IMR-90 (cell line): Measurements from ENCODE around the gene PROB1. TPM values are rescaled to one million over a fixed set of nuclear protein-coding genes. Genes with fewer than 3 reads are reported as not detected.
"Not testable (repeated sequence)": the region's sequence is repeated elsewhere in the genome, so short reads cannot be mapped to it uniquely, and the experiment has no call there.

Source experiments
- ATAC-seq: fragments of 200-7000 bp; cut with Tn5 transposase; 2 replicates; pipeline ENCODE4 v1.9.1; 2020; ENCODE audit warnings: low read depth, mild to moderate bottlenecking, moderate library complexity
- BruUV-seq: library from RNA; stranded (reverse); fragments of 400-500 nt; replicated peaks from 2 replicates; lab custom pipeline; 2021; lab: Mats Ljungman, UMichigan
- CTCF ChIA-PET: fragments of 300-600 bp; formaldehyde crosslinking; extraction: SDS; loops from one replicate; lab custom pipeline; 2021; ENCODE audit warnings: antibody characterized with exemption; lab: Yijun Ruan, JAX
- POLR2A ChIA-PET: fragments of 300-600 bp; sonication (Branson Sonifier 250); formaldehyde crosslinking; loops from one replicate; lab custom pipeline; 2022; ENCODE audit warnings: antibody characterized with exemption; ENCODE audit not compliant: unreplicated experiment; lab: Charles Lee
- DNase-seq: peaks from one replicate; pipeline ENCODE4 v3.0.0; 2013
- H2AFZ ChIP-seq: replicated peaks from 2 replicates; pipeline ENCODE3; 2013; ENCODE audit warnings: low read length, mild to moderate bottlenecking; ENCODE audit not compliant: poor library complexity
- H2AK5ac ChIP-seq: 2 replicates; pipeline ENCODE4 v1.6.1; 2013; ENCODE audit warnings: low read depth, low read length, inconsistent platforms
- H2AK9ac ChIP-seq: replicated peaks from 2 replicates; pipeline ENCODE3; 2013; ENCODE audit warnings: mild to moderate bottlenecking, low read depth, low read length, moderate library complexity; ENCODE audit not compliant: poor library complexity
- H2BK120ac ChIP-seq: 2 replicates; pipeline ENCODE4 v1.6.1; 2013; ENCODE audit warnings: low read depth, low read length, inconsistent platforms
- H2BK15ac ChIP-seq: 3 replicates; pipeline ENCODE4 v1.6.1; 2013; ENCODE audit warnings: low read depth, low read length, inconsistent platforms
- H2BK20ac ChIP-seq: 2 replicates; pipeline ENCODE4 v1.6.1; 2013; ENCODE audit warnings: low read depth, mild to moderate bottlenecking, inconsistent platforms, low read length, moderate library complexity
- H2BK5ac ChIP-seq: 2 replicates; pipeline ENCODE4 v1.6.1; 2013; ENCODE audit warnings: mild to moderate bottlenecking, low read depth, low read length, inconsistent platforms; ENCODE audit not compliant: poor library complexity, severe bottlenecking
- H3K14ac ChIP-seq: replicated peaks from 2 replicates; pipeline ENCODE4 v1.6.1; 2013; ENCODE audit warnings: low read depth, low read length, inconsistent platforms
- H3K18ac ChIP-seq: 2 replicates; pipeline ENCODE4 v1.6.1; 2013; ENCODE audit warnings: low read depth, low read length, control low read depth
- H3K23ac ChIP-seq: 2 replicates; pipeline ENCODE4 v1.6.1; 2013; ENCODE audit warnings: low read depth, low read length, inconsistent platforms
- H3K27ac ChIP-seq: 2 replicates; pipeline ENCODE4 v1.5.1; 2013; ENCODE audit warnings: mild to moderate bottlenecking, control low read depth, low read length; ENCODE audit not compliant: insufficient read depth
- H3K27me3 ChIP-seq: 2 replicates; pipeline ENCODE4 v1.6.1; 2013; ENCODE audit warnings: low read length; ENCODE audit not compliant: control insufficient read depth, insufficient read depth
- H3K36me3 ChIP-seq: 2 replicates; pipeline ENCODE4 v1.6.1; 2013; ENCODE audit warnings: low read length, mixed read lengths; ENCODE audit not compliant: control insufficient read depth, insufficient read depth
- H3K4ac ChIP-seq: 2 replicates; pipeline ENCODE4 v1.6.1; 2013; ENCODE audit warnings: low read depth, low read length, inconsistent platforms
- H3K4me1 ChIP-seq: 2 replicates; pipeline ENCODE4 v1.6.1; 2013; ENCODE audit warnings: low read length, mixed read lengths; ENCODE audit not compliant: control insufficient read depth, insufficient read depth
- H3K4me2 ChIP-seq: 2 replicates; pipeline ENCODE4 v1.6.1; 2013; ENCODE audit warnings: low read depth, mild to moderate bottlenecking, control low read depth, low read length, moderate library complexity
- H3K4me3 ChIP-seq: 2 replicates; pipeline ENCODE4 v1.5.1; 2013; ENCODE audit warnings: low read depth, mild to moderate bottlenecking, control low read depth, low read length, moderate library complexity; ENCODE audit not compliant: insufficient read depth
- H3K56ac ChIP-seq: 2 replicates; pipeline ENCODE4 v1.6.1; 2013; ENCODE audit warnings: low read length, inconsistent platforms; ENCODE audit not compliant: insufficient read depth; ENCODE audit errors: extremely low read depth
- H3K79me1 ChIP-seq, 2 experiments: 2 replicates each; pipeline ENCODE4 v1.6.1; 2013; ENCODE audit warnings: low read length in 2 of 2, inconsistent platforms in 1 of 2, low read depth in 1 of 2
- H3K9ac ChIP-seq: 2 replicates; pipeline ENCODE4 v1.6.1; 2013; ENCODE audit warnings: low read depth, low read length, control low read depth
- H3K9me1 ChIP-seq: 2 replicates; pipeline ENCODE4 v1.6.1; 2013; ENCODE audit warnings: low read length, inconsistent platforms; ENCODE audit not compliant: insufficient read depth
- H3K9me3 ChIP-seq: 2 replicates; pipeline ENCODE4 v1.6.1; 2013; ENCODE audit warnings: low read length; ENCODE audit not compliant: control insufficient read depth, insufficient read depth
- H4K20me1 ChIP-seq: 2 replicates; pipeline ENCODE4 v1.6.1; 2013; ENCODE audit warnings: low read length, inconsistent platforms; ENCODE audit not compliant: insufficient read depth
- H4K5ac ChIP-seq: 2 replicates; pipeline ENCODE4 v1.6.1; 2013; ENCODE audit warnings: mild to moderate bottlenecking, low read depth, low read length, control low read depth
- H4K8ac ChIP-seq, 2 experiments: 2 replicates each; pipeline ENCODE4 v1.6.1; 2013; ENCODE audit warnings: low read depth in 2 of 2, low read length in 2 of 2, control low read depth in 1 of 2, inconsistent platforms in 1 of 2
- H4K91ac ChIP-seq: 2 replicates; pipeline ENCODE4 v1.6.1; 2013; ENCODE audit warnings: low read depth, low read length, inconsistent platforms; ENCODE audit not compliant: insufficient read depth
- RCOR1 ChIP-seq: IDR thresholded peaks from 2 replicates; pipeline ENCODE4 v1.6.1; 2012; ENCODE audit warnings: mild to moderate bottlenecking, low read length, improper control_type of control experiment; ENCODE audit not compliant: insufficient replicate concordance
- SMC3 ChIP-seq: fragments of 150-350 bp; IDR thresholded peaks from 2 replicates; pipeline ENCODE4 v1.6.1; 2016; ENCODE audit warnings: low read depth, mild to moderate bottlenecking, antibody characterized with exemption, low read length, moderate library complexity
- WGBS, 2 experiments: methylation state at CpG; one replicate each; pipeline versions ENCODE4 v1.1.5 to v1.1.7; 2013; ENCODE audit warnings: missing lambda C conversion rate in 2 of 2; ENCODE audit not compliant: insufficient read length in 1 of 2; ENCODE audit errors: extremely low coverage in 2 of 2; 5-methylcytosine and 5-hydroxymethylcytosine counted together
- dilution Hi-C: fragments of 300-500 bp; cut with HindIII; formaldehyde crosslinking; loops from one replicate; pipeline ENCODE4 v1.14.3; 2018; ENCODE audit warnings: low sequenced_read_pairs; ENCODE audit not compliant: unreplicated experiment
- in situ Hi-C: fragments of 300-500 bp; cut with MboI; formaldehyde crosslinking; loops from 3 replicates; pipeline ENCODE4 v1.14.3; 2019; ENCODE audit warnings: low sequenced_read_pairs, inconsistent platforms, mixed read lengths
- intact Hi-C: fragments of 100-400 bp; cut with micrococcal nuclease; formaldehyde crosslinking; loops from 2 replicates; pipeline ENCODE4 v1.10.0; 2022
- polyA plus RNA-seq, 3 experiments: library from polyadenylated mRNA; depleted of rRNA; stranded (reverse); fragments of >200 nt; gene quantifications; 2 replicates each; pipeline ENCODE4 v1.2.3, GENCODE V29; 2012; ENCODE audit warnings: low replicate concordance in 1 of 3
- total RNA-seq: library from RNA; depleted of rRNA; stranded (reverse); fragments of >200 nt; gene quantifications from 2 replicates; pipeline ENCODE4 v1.2.3, GENCODE V29; 2012

PROB1 gene
- total and polyA plus RNA-seq, 2 of the 4 experiments (the other 2 are of a cell fraction) = under 0.01 to 0.38 TPM

GRCh38 chr5:139410121-139410992 is 15.5 kb upstream of the PROB1 start (continued):
- no peak for TF ChIP-seq RCOR1
- TF ChIP-seq SMC3 = no peak

GRCh38 chr5:139409116-139409515 is 14.2 kb upstream of the PROB1 start:
- H3K4ac ChIP-seq, H3K4me1 ChIP-seq, H3K36me3 ChIP-seq, H2AFZ ChIP-seq, H3K14ac ChIP-seq, H2BK5ac ChIP-seq, H3K4me2 ChIP-seq, H3K9me1 ChIP-seq, BruUV-seq, H3K18ac ChIP-seq, H3K27ac ChIP-seq, intact Hi-C loops, H2AK5ac ChIP-seq, ATAC-seq, H3K56ac ChIP-seq, H2BK20ac ChIP-seq, in situ Hi-C loops, H3K79me1 ChIP-seq, H4K91ac ChIP-seq, H4K5ac ChIP-seq, H2BK15ac ChIP-seq, DNase-seq, H3K9ac ChIP-seq, H2BK120ac ChIP-seq, H4K20me1 ChIP-seq, H3K23ac ChIP-seq, H2AK9ac ChIP-seq, CTCF ChIA-PET, H3K27me3 ChIP-seq, H3K4me3 ChIP-seq, H3K9me3 ChIP-seq, H4K8ac ChIP-seq, POLR2A ChIA-PET: not testable (repeated sequence)
- dilution Hi-C loops = loop anchor here (25.0 kb wide), 1 partner anchor 103 kb away; no protein-coding TSS in a partner anchor
- whole genome bisulfite sequencing, 2 experiments = no CpG with 5 or more reads among the region's 5 CpGs
